Spleen (tissue), 11 donors: ENCODE results near the gene CHST7. TPM values are rescaled to one million over a fixed set of nuclear protein-coding genes. Genes with fewer than 3 reads are reported as not detected.

ENCODE experiments used
- DNase-seq: peaks from one replicate; pipeline ENCODE4 v3.0.0-alpha.2; 2020
- H3K27ac ChIP-seq, 8 donors: fragments of 200-600 bp; sonication (generic) in 7 of 8; 1 replicate in 4 of 8; 2 replicates in 4 of 8; pipeline versions ENCODE4 v1.5.0 to v1.8.0; 2016 to 2021; ENCODE audit warnings: inconsistent platforms in 4 of 8, mild to moderate bottlenecking in 4 of 8, moderate library complexity in 1 of 8
- H3K27me3 ChIP-seq, 7 donors: fragments of 200-600 bp; sonication (generic) in 6 of 7; replicated peaks in 1 of 7; 1 replicate in 4 of 7; 2 replicates in 3 of 7; pipeline versions ENCODE4 v1.5.0 to v1.8.0; 2016 to 2021; ENCODE audit warnings: inconsistent platforms in 3 of 7, mild to moderate bottlenecking in 1 of 7
- H3K36me3 ChIP-seq, 6 donors: fragments of 200-600 bp; sonication (generic) in 5 of 6; 1 replicate in 4 of 6; 2 replicates in 2 of 6; pipeline versions ENCODE4 v1.5.0 to v1.8.0; 2016 to 2021; ENCODE audit warnings: inconsistent platforms in 2 of 6
- H3K4me1 ChIP-seq, 6 donors: fragments of 200-600 bp; sonication (generic) in 5 of 6; 1 replicate in 3 of 6; 2 replicates in 3 of 6; pipeline versions ENCODE4 v1.5.0 to v1.8.0; 2016 to 2021; ENCODE audit warnings: inconsistent platforms in 3 of 6
- H3K4me3 ChIP-seq, 8 donors: fragments of 200-600 bp; sonication (generic) in 7 of 8; 1 replicate in 4 of 8; 2 replicates in 4 of 8; pipeline versions ENCODE4 v1.5.0 to v1.8.0; 2016 to 2021; ENCODE audit warnings: inconsistent platforms in 4 of 8, mild to moderate bottlenecking in 4 of 8, moderate library complexity in 2 of 8
- H3K9me3 ChIP-seq, 8 donors: fragments of 200-600 bp; sonication (generic) in 7 of 8; 1 replicate in 4 of 8; 2 replicates in 4 of 8; pipeline versions ENCODE4 v1.5.0 to v1.8.0; 2016 to 2021; ENCODE audit warnings: inconsistent platforms in 4 of 8
- CTCF ChIP-seq, 11 experiments: fragments of 200-600 bp in 7 of 11; fragments of 450-650 bp in 4 of 11; sonication (generic) in 4 of 11; IDR thresholded peaks in 8 of 11; conservative IDR thresholded peaks in 3 of 11; 1 replicate in 7 of 11; 2 replicates in 4 of 11; pipeline versions ENCODE4 v1.4.0 to v1.8.0; 2016 to 2021; ENCODE audit warnings: antibody characterized with exemption in 11 of 11, inconsistent platforms in 4 of 11, mild to moderate bottlenecking in 1 of 11
- POLR2A ChIP-seq, 3 donors: fragments of 450-650 bp; IDR thresholded peaks; one replicate each; pipeline ENCODE4 v1.5.1; 2017; ENCODE audit warnings: antibody characterized with exemption in 3 of 3, mild to moderate bottlenecking in 1 of 3
- POLR2AphosphoS5 ChIP-seq, 3 donors: sonication (generic); formaldehyde crosslinking; IDR thresholded peaks; one replicate each; pipeline ENCODE4 v1.5.1; 2017; ENCODE audit warnings: antibody characterized with exemption in 3 of 3
- WGBS, 5 donors: extraction: QIAGEN DNeasy Blood & Tissue Kit in 3 of 5; methylation state at CpG; one replicate each; pipeline versions ENCODE4 v1.1.5 to v1.1.7; 2013 to 2018; 5-methylcytosine and 5-hydroxymethylcytosine counted together
- intact Hi-C: fragments of 100-400 bp; cut with DNase I; formaldehyde crosslinking; loops from one replicate; pipeline ENCODE4 v1.15.0; 2023; ENCODE audit warnings: low total_unique reads
- polyA plus RNA-seq, 3 donors: library from polyadenylated mRNA; stranded (reverse); fragments of 200-250 nt; gene quantifications; one replicate each; pipeline ENCODE4 v1.2.1, GENCODE V29; 2013
- total RNA-seq, 7 donors: library from RNA; depleted of rRNA in 3 of 7; stranded (reverse); fragments of >200 nt in 3 of 7; fragmentation: NEBNext Ultra II Directional in 4 of 7; extraction: Animal tissue kit (Norgen Biotek cat#: 25700) in 4 of 7; gene quantifications; one replicate each; pipeline versions ENCODE4 v1.1.0 to v1.2.1, GENCODE V29; 2016 to 2021
- donor health status: healthy with polysubstance abuse.
- donor health status: DM: no; HTN: no; CAD: no; lungs with moderate emphysema.
- donor health status: DM: no; HTN: no; CAD: no.
- donor health status: Bipolar disorder and iron deficiency.
- donor health status: healthy.
- donor health status: DM: no; HTN: no; CAD: no.
- donor health status: DM: yes; HTN: yes; CAD: no.

CHST7 gene
- total and polyA plus RNA-seq, 10 donors = 2.0 to 43.9 (median 18.7) TPM

GRCh38 chrX:46549914-46550313 is 23.7 kb upstream of the CHST7 start:
- peaks cover 0 to 8% (median 0%) of the 10 kb centered on the region in 6 donors for H3K36me3 ChIP-seq
- no peak overlapping the region for H3K4me3 ChIP-seq

GRCh38 chrX:46551494-46552128 is 22.0 kb upstream of the CHST7 start:
- Histone ChIP-seq H3K27me3 (no peaks in the 10 kb centered on the region), H3K9me3 (no peaks in the 10 kb centered on the region), H3K27ac (no peak overlapping the region), H3K4me1 (peaks cover 0 to 16% (median 8%) of the 10 kb centered on the region in 6 donors), H3K36me3 (peaks cover 0 to 8% (median 0%) of the 10 kb centered on the region in 6 donors), H3K4me3 (no peak overlapping the region)
- no peak for DNase-seq
- intact Hi-C loops = no loop called here
- TF ChIP-seq CTCF (IDR thresholded peaks at IDR 0.05 in 8 of 11, conservative IDR thresholded peaks at IDR 0.05 in 3 of 11) = no peak
- no peak for TF ChIP-seq POLR2AphosphoS5 (IDR thresholded peaks at IDR 0.05)
- TF ChIP-seq POLR2A (IDR thresholded peaks at IDR 0.05) = no peak
- WGBS, 5 donors = 71 to 94% (median 87%) methylated on average over 8 of the region's 8 CpGs

More at GRCh38 chrX:46549914-46550313, 23.7 kb upstream of the CHST7 start:
- TF ChIP-seq POLR2A (IDR thresholded peaks at IDR 0.05) = no peak
- no peak for TF ChIP-seq CTCF (IDR thresholded peaks at IDR 0.05 in 8 of 11, conservative IDR thresholded peaks at IDR 0.05 in 3 of 11)
- no peak for TF ChIP-seq POLR2AphosphoS5 (IDR thresholded peaks at IDR 0.05)
- Histone ChIP-seq H3K27ac (no peak overlapping the region), H3K4me1 (peaks cover 0 to 24% (median 14%) of the 10 kb centered on the region in 6 donors), H3K9me3 (no peaks in the 10 kb centered on the region), H3K27me3 (no peaks in the 10 kb centered on the region)
- intact Hi-C loops = no loop called here
- 79 to 100% (median 100%) methylated on average over 1 of the region's 1 CpG for WGBS, 5 donors
- DNase-seq = no peak

GRCh38 chrX:46553935-46554334 is 19.6 kb upstream of the CHST7 start:
- Histone ChIP-seq H3K9me3 (no peaks in the 10 kb centered on the region), H3K4me1 (no peaks in the 10 kb centered on the region), H3K27ac (no peak overlapping the region), H3K27me3 (peaks cover 0 to 3% (median 0%) of the 10 kb centered on the region in 7 donors), H3K4me3 (no peak overlapping the region), H3K36me3 (no peaks in the 10 kb centered on the region)
- intact Hi-C loops = no loop called here
- TF ChIP-seq CTCF (IDR thresholded peaks at IDR 0.05 in 8 of 11, conservative IDR thresholded peaks at IDR 0.05 in 3 of 11) (no peak), POLR2AphosphoS5 (IDR thresholded peaks at IDR 0.05) (no peak), POLR2A (IDR thresholded peaks at IDR 0.05) (no peak)
- DNase-seq = no peak
- WGBS, 5 donors = 82 to 96% (median 87%) methylated on average over 5 of the region's 5 CpGs

- intact Hi-C loops = no loop called here
- WGBS, 5 donors = 22 to 43% (median 38%) methylated on average over 2 of the region's 2 CpGs
- TF ChIP-seq CTCF (IDR thresholded peaks at IDR 0.05 in 8 of 11, conservative IDR thresholded peaks at IDR 0.05 in 3 of 11) (peak in 8 of 11 experiments; percentile 15 to 54 (median 32)), POLR2AphosphoS5 (IDR thresholded peaks at IDR 0.05) (no peak), POLR2A (IDR thresholded peaks at IDR 0.05) (no peak)
- Histone ChIP-seq H3K9me3 (no peaks in the 10 kb centered on the region), H3K4me1 (no peaks in the 10 kb centered on the region), H3K27ac (no peak overlapping the region), H3K36me3 (no peaks in the 10 kb centered on the region), H3K27me3 (peaks cover 0 to 3% (median 0%) of the 10 kb centered on the region in 7 donors), H3K4me3 (no peak overlapping the region)
- no peak for DNase-seq
These were observed 18.6 kb upstream of the CHST7 start for GRCh38 chrX:46554942-46555341.
